IMR-90 (cell line): Measurements from ENCODE around the gene TSC1. TPM values are rescaled to one million over a fixed set of nuclear protein-coding genes. Genes with fewer than 3 reads are reported as not detected.
A peak's percentile ranks its signal among the peaks of the same experiment; 100 is the strongest.

Source experiments
- ATAC-seq: fragments of 200-7000 bp; cut with Tn5 transposase; 2 replicates; pipeline ENCODE4 v1.9.1; 2020; ENCODE audit warnings: low read depth, mild to moderate bottlenecking, moderate library complexity
- BruUV-seq: library from RNA; stranded (reverse); fragments of 400-500 nt; replicated peaks from 2 replicates; lab custom pipeline; 2021; lab: Mats Ljungman, UMichigan
- CTCF ChIA-PET: fragments of 300-600 bp; formaldehyde crosslinking; extraction: SDS; loops from one replicate; lab custom pipeline; 2021; ENCODE audit warnings: antibody characterized with exemption; lab: Yijun Ruan, JAX
- POLR2A ChIA-PET: fragments of 300-600 bp; sonication (Branson Sonifier 250); formaldehyde crosslinking; loops from one replicate; lab custom pipeline; 2022; ENCODE audit warnings: antibody characterized with exemption; ENCODE audit not compliant: unreplicated experiment; lab: Charles Lee
- DNase-seq: peaks from one replicate; pipeline ENCODE4 v3.0.0; 2013
- H2AFZ ChIP-seq: replicated peaks from 2 replicates; pipeline ENCODE3; 2013; ENCODE audit warnings: low read length, mild to moderate bottlenecking; ENCODE audit not compliant: poor library complexity
- H2AK5ac ChIP-seq: 2 replicates; pipeline ENCODE4 v1.6.1; 2013; ENCODE audit warnings: low read depth, low read length, inconsistent platforms
- H2AK9ac ChIP-seq: replicated peaks from 2 replicates; pipeline ENCODE3; 2013; ENCODE audit warnings: mild to moderate bottlenecking, low read depth, low read length, moderate library complexity; ENCODE audit not compliant: poor library complexity
- H2BK120ac ChIP-seq: 2 replicates; pipeline ENCODE4 v1.6.1; 2013; ENCODE audit warnings: low read depth, low read length, inconsistent platforms
- H2BK15ac ChIP-seq: 3 replicates; pipeline ENCODE4 v1.6.1; 2013; ENCODE audit warnings: low read depth, low read length, inconsistent platforms
- H2BK20ac ChIP-seq: 2 replicates; pipeline ENCODE4 v1.6.1; 2013; ENCODE audit warnings: low read depth, mild to moderate bottlenecking, inconsistent platforms, low read length, moderate library complexity
- H2BK5ac ChIP-seq: 2 replicates; pipeline ENCODE4 v1.6.1; 2013; ENCODE audit warnings: mild to moderate bottlenecking, low read depth, low read length, inconsistent platforms; ENCODE audit not compliant: poor library complexity, severe bottlenecking
- H3K14ac ChIP-seq: replicated peaks from 2 replicates; pipeline ENCODE4 v1.6.1; 2013; ENCODE audit warnings: low read depth, low read length, inconsistent platforms
- H3K18ac ChIP-seq: 2 replicates; pipeline ENCODE4 v1.6.1; 2013; ENCODE audit warnings: low read depth, low read length, control low read depth
- H3K23ac ChIP-seq: 2 replicates; pipeline ENCODE4 v1.6.1; 2013; ENCODE audit warnings: low read depth, low read length, inconsistent platforms
- H3K27ac ChIP-seq: 2 replicates; pipeline ENCODE4 v1.5.1; 2013; ENCODE audit warnings: mild to moderate bottlenecking, control low read depth, low read length; ENCODE audit not compliant: insufficient read depth
- H3K27me3 ChIP-seq: 2 replicates; pipeline ENCODE4 v1.6.1; 2013; ENCODE audit warnings: low read length; ENCODE audit not compliant: control insufficient read depth, insufficient read depth
- H3K36me3 ChIP-seq: 2 replicates; pipeline ENCODE4 v1.6.1; 2013; ENCODE audit warnings: low read length, mixed read lengths; ENCODE audit not compliant: control insufficient read depth, insufficient read depth
- H3K4ac ChIP-seq: 2 replicates; pipeline ENCODE4 v1.6.1; 2013; ENCODE audit warnings: low read depth, low read length, inconsistent platforms
- H3K4me1 ChIP-seq: 2 replicates; pipeline ENCODE4 v1.6.1; 2013; ENCODE audit warnings: low read length, mixed read lengths; ENCODE audit not compliant: control insufficient read depth, insufficient read depth
- H3K4me2 ChIP-seq: 2 replicates; pipeline ENCODE4 v1.6.1; 2013; ENCODE audit warnings: low read depth, mild to moderate bottlenecking, control low read depth, low read length, moderate library complexity
- H3K4me3 ChIP-seq: 2 replicates; pipeline ENCODE4 v1.5.1; 2013; ENCODE audit warnings: low read depth, mild to moderate bottlenecking, control low read depth, low read length, moderate library complexity; ENCODE audit not compliant: insufficient read depth
- H3K56ac ChIP-seq: 2 replicates; pipeline ENCODE4 v1.6.1; 2013; ENCODE audit warnings: low read length, inconsistent platforms; ENCODE audit not compliant: insufficient read depth; ENCODE audit errors: extremely low read depth
- H3K79me1 ChIP-seq, 2 experiments: 2 replicates each; pipeline ENCODE4 v1.6.1; 2013; ENCODE audit warnings: low read length in 2 of 2, inconsistent platforms in 1 of 2, low read depth in 1 of 2
- H3K9ac ChIP-seq: 2 replicates; pipeline ENCODE4 v1.6.1; 2013; ENCODE audit warnings: low read depth, low read length, control low read depth
- H3K9me1 ChIP-seq: 2 replicates; pipeline ENCODE4 v1.6.1; 2013; ENCODE audit warnings: low read length, inconsistent platforms; ENCODE audit not compliant: insufficient read depth
- H3K9me3 ChIP-seq: 2 replicates; pipeline ENCODE4 v1.6.1; 2013; ENCODE audit warnings: low read length; ENCODE audit not compliant: control insufficient read depth, insufficient read depth
- H4K20me1 ChIP-seq: 2 replicates; pipeline ENCODE4 v1.6.1; 2013; ENCODE audit warnings: low read length, inconsistent platforms; ENCODE audit not compliant: insufficient read depth
- H4K5ac ChIP-seq: 2 replicates; pipeline ENCODE4 v1.6.1; 2013; ENCODE audit warnings: mild to moderate bottlenecking, low read depth, low read length, control low read depth
- H4K8ac ChIP-seq, 2 experiments: 2 replicates each; pipeline ENCODE4 v1.6.1; 2013; ENCODE audit warnings: low read depth in 2 of 2, low read length in 2 of 2, control low read depth in 1 of 2, inconsistent platforms in 1 of 2
- H4K91ac ChIP-seq: 2 replicates; pipeline ENCODE4 v1.6.1; 2013; ENCODE audit warnings: low read depth, low read length, inconsistent platforms; ENCODE audit not compliant: insufficient read depth
- POLR2A ChIP-seq: IDR thresholded peaks from 2 replicates; pipeline ENCODE4 v1.6.1; 2012; ENCODE audit warnings: mild to moderate bottlenecking, low read depth, low read length
- RAD21 ChIP-seq: IDR thresholded peaks from 2 replicates; pipeline ENCODE4 v1.6.1; 2012; ENCODE audit warnings: low read length, improper control_type of control experiment
- RCOR1 ChIP-seq: IDR thresholded peaks from 2 replicates; pipeline ENCODE4 v1.6.1; 2012; ENCODE audit warnings: mild to moderate bottlenecking, low read length, improper control_type of control experiment; ENCODE audit not compliant: insufficient replicate concordance
- WGBS, 2 experiments: methylation state at CpG; one replicate each; pipeline versions ENCODE4 v1.1.5 to v1.1.7; 2013; ENCODE audit warnings: missing lambda C conversion rate in 2 of 2; ENCODE audit not compliant: insufficient read length in 1 of 2; ENCODE audit errors: extremely low coverage in 2 of 2; 5-methylcytosine and 5-hydroxymethylcytosine counted together
- dilution Hi-C: fragments of 300-500 bp; cut with HindIII; formaldehyde crosslinking; loops from one replicate; pipeline ENCODE4 v1.14.3; 2018; ENCODE audit warnings: low sequenced_read_pairs; ENCODE audit not compliant: unreplicated experiment
- in situ Hi-C: fragments of 300-500 bp; cut with MboI; formaldehyde crosslinking; loops from 3 replicates; pipeline ENCODE4 v1.14.3; 2019; ENCODE audit warnings: low sequenced_read_pairs, inconsistent platforms, mixed read lengths
- intact Hi-C: fragments of 100-400 bp; cut with micrococcal nuclease; formaldehyde crosslinking; loops from 2 replicates; pipeline ENCODE4 v1.10.0; 2022
- polyA plus RNA-seq, 3 experiments: library from polyadenylated mRNA; depleted of rRNA; stranded (reverse); fragments of >200 nt; gene quantifications; 2 replicates each; pipeline ENCODE4 v1.2.3, GENCODE V29; 2012; ENCODE audit warnings: low replicate concordance in 1 of 3
- total RNA-seq: library from RNA; depleted of rRNA; stranded (reverse); fragments of >200 nt; gene quantifications from 2 replicates; pipeline ENCODE4 v1.2.3, GENCODE V29; 2012
- TF ChIP-seq, protein P1 (sequence below): conservative IDR thresholded peaks from 2 replicates; pipeline ENCODE4 v1.5.1; 2012; ENCODE audit warnings: mild to moderate bottlenecking, low read depth, low read length, improper control_type of control experiment
- TF ChIP-seq, protein P2 (sequence below): fragments of 150-350 bp; IDR thresholded peaks from 2 replicates; pipeline ENCODE4 v1.6.1; 2017; ENCODE audit warnings: mild to moderate bottlenecking, antibody characterized with exemption, low read length, low read depth

Gene TSC1
- total and polyA plus RNA-seq, 2 of the 4 experiments (the other 2 are of a cell fraction): 25.7 to 56.3 TPM

DNA sequence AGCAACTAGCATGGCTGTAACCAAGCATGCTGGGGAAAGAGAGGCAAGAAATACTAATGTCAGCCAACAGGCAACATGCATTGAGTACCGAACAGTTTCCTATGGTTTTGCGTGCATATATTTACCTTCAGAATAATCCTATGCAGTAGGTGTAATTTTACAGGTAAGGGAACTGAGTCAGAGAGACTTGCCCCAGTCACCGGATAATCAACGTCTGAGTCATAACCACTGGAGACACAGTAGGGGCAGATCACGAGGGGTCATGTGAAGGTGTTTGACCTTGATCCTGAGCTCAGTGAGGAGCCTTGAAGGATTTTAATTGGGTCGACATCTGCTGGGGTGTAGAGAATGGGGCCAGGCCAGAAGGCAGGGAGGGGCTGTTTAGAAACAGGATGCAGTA is 13.4 kb upstream of the TSC1 start:
- Histone ChIP-seq H3K18ac (no peak overlapping the region), H4K5ac (no peak overlapping the region), H4K8ac (no peak overlapping the region), H3K23ac (no peak overlapping the region), H4K20me1 (no peaks in the 10 kb centered on the region), H2BK15ac (no peak overlapping the region), H3K9me3 (peaks cover 10% of the 10 kb centered on the region), H3K4ac (no peak overlapping the region), H4K91ac (no peak overlapping the region), H3K36me3 (no peaks in the 10 kb centered on the region), H3K79me1 (no peaks in the 10 kb centered on the region), H2BK120ac (no peak overlapping the region), H3K4me3 (no peak overlapping the region), H3K56ac (no peak overlapping the region), H3K27ac (no peak overlapping the region), H3K14ac (no peak overlapping the region), H3K4me1 (no peaks in the 10 kb centered on the region), H2AFZ (no peak overlapping the region), H2AK9ac (peak overlapping the region; percentile 28), H3K9ac (no peak overlapping the region), H2BK5ac (no peak overlapping the region), H3K27me3 (peaks cover 5% of the 10 kb centered on the region), H2BK20ac (no peak overlapping the region), H3K9me1 (no peaks in the 10 kb centered on the region), H3K4me2 (no peak overlapping the region), H2AK5ac (no peak overlapping the region)
- DNase-seq: no peak
- ChIA-PET POLR2A (no interaction called here), CTCF (no interaction called here)
- intact Hi-C loops (no loop called here), dilution Hi-C loops (no loop called here), in situ Hi-C loops (no loop called here)
- 70% methylated on average over 3 of the region's 6 CpGs; no CpG with 5 or more reads in 1 of the 2 experiments for WGBS, 2 experiments
- no peak for ATAC-seq
- TF ChIP-seq, protein P1, sequence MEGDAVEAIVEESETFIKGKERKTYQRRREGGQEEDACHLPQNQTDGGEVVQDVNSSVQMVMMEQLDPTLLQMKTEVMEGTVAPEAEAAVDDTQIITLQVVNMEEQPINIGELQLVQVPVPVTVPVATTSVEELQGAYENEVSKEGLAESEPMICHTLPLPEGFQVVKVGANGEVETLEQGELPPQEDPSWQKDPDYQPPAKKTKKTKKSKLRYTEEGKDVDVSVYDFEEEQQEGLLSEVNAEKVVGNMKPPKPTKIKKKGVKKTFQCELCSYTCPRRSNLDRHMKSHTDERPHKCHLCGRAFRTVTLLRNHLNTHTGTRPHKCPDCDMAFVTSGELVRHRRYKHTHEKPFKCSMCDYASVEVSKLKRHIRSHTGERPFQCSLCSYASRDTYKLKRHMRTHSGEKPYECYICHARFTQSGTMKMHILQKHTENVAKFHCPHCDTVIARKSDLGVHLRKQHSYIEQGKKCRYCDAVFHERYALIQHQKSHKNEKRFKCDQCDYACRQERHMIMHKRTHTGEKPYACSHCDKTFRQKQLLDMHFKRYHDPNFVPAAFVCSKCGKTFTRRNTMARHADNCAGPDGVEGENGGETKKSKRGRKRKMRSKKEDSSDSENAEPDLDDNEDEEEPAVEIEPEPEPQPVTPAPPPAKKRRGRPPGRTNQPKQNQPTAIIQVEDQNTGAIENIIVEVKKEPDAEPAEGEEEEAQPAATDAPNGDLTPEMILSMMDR: no peak
- TF ChIP-seq RCOR1 (no peak), RAD21 (no peak), POLR2A (no peak)
- TF ChIP-seq, protein P2, sequence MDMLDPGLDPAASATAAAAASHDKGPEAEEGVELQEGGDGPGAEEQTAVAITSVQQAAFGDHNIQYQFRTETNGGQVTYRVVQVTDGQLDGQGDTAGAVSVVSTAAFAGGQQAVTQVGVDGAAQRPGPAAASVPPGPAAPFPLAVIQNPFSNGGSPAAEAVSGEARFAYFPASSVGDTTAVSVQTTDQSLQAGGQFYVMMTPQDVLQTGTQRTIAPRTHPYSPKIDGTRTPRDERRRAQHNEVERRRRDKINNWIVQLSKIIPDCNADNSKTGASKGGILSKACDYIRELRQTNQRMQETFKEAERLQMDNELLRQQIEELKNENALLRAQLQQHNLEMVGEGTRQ: no peak
- BruUV-seq: no TSS peak
